ENCODE data around the gene UGGT2. TPM values are rescaled to one million over a fixed set of nuclear protein-coding genes. Genes with fewer than 3 reads are reported as not detected.

Gene UGGT2
- total and polyA plus RNA-seq, 9 of the 15 experiments (the other 6 are each of a cell fraction or from before 2014, with no cell fraction given): 3.5 to 24.5 (median 18.3) TPM

GRCh38 chr13:95954266-95954665 is 98.9 kb downstream of the UGGT2 start:
- intact Hi-C loops (cut with micrococcal nuclease): no loop called here
- in situ Hi-C loops (cut with MboI): no loop called here
- Histone ChIP-seq H2AFZ (ENCODE audit: low read depth, low read length) (no peak overlapping the region), H3K9me3 (replicated peaks; ENCODE audit: control insufficient read depth, insufficient read depth, low read depth, low read length) (no peaks in the 10 kb centered on the region), H3K79me2 (ENCODE audit: control insufficient read depth, insufficient read depth, low read length) (no peaks in the 10 kb centered on the region), H4K20me1 (replicated peaks; ENCODE audit: control insufficient read depth, insufficient read depth, low read length) (no peaks in the 10 kb centered on the region), H3K9me1 (ENCODE audit: control insufficient read depth, insufficient read depth, low read length) (no peaks in the 10 kb centered on the region), H3K4me3 (no peak overlapping the region), H3K4me2 (ENCODE audit: insufficient read depth, low read length) (no peak overlapping the region), H3K9ac (ENCODE audit: insufficient read depth in 1 of 2, low read depth in 2 of 2, low read length in 2 of 2) (no peak overlapping the region), H3K4me1 (replicated peaks in 1 of 2; ENCODE audit: control insufficient read depth in 2 of 2, insufficient read depth in 2 of 2, low read length in 2 of 2) (peaks cover 0 to 4% of the 10 kb centered on the region in 2 experiments; a peak in 2 of 5 replicates), H3K27ac (ENCODE audit: extremely low read depth, low read depth, low read length) (no peak overlapping the region), H3K27me3 (ENCODE audit: control insufficient read depth in 2 of 2, insufficient read depth in 2 of 2, low read length in 2 of 2) (no peaks in the 10 kb centered on the region), H3K36me3 (ENCODE audit: control insufficient read depth, insufficient read depth, low read length) (no peaks in the 10 kb centered on the region)
- POLR2A ChIA-PET: no interaction called here
- CTCF ChIA-PET (ENCODE audit: low intra/inter-chr PET ratio): no interaction called here
- FAIRE-seq (no peak), DNase-seq (ENCODE audit: extremely low read depth in 1 of 4, low spot score in 3 of 4) (no peak), ATAC-seq (no peak)
- BruUV-seq (replicated peaks): no TSS peak
- TF ChIP-seq TAL1 (IDR thresholded peaks at IDR 0.05) (peak; percentile 28; the same call in 1 of the 2 replicates), TEAD4 (IDR thresholded peaks at IDR 0.05; ENCODE audit: low read length) (peak; percentile 41; the same call in 1 of the 2 replicates), TEAD4 (CRISPR knock-in tag; IDR thresholded peaks at IDR 0.05; ENCODE audit: borderline replicate concordance) (no peak), SUPT5H (IDR thresholded peaks at IDR 0.05) (no peak), CBFA2T2 (conservative IDR thresholded peaks at IDR 0.05) (peak; percentile 16; the same call in 1 of the 2 replicates), ZNF444 (CRISPR knock-in tag; IDR thresholded peaks at IDR 0.05) (no peak), RNF2 (IDR thresholded peaks at IDR 0.05) (no peak), CBFA2T3 (IDR thresholded peaks at IDR 0.05) (peak; percentile 35; the same call in 1 of the 2 replicates), L3MBTL2 (IDR thresholded peaks at IDR 0.05) (no peak)

GRCh38 chr13:95950103-95950502 is 103.1 kb downstream of the UGGT2 start:
- BruUV-seq (replicated peaks): no TSS peak
- in situ Hi-C loops (cut with MboI): no loop called here
- no peak for ATAC-seq
- no peaks in the 10 kb centered on the region for H3K4me1 ChIP-seq (replicated peaks in 1 of 2; ENCODE audit: control insufficient read depth in 2 of 2, insufficient read depth in 2 of 2, low read length in 2 of 2)
- no peak overlapping the region for H3K4me3 ChIP-seq
- H4K20me1 ChIP-seq (replicated peaks; ENCODE audit: control insufficient read depth, insufficient read depth, low read length): no peaks in the 10 kb centered on the region
- H3K9me3 ChIP-seq (replicated peaks; ENCODE audit: control insufficient read depth, insufficient read depth, low read depth, low read length): no peaks in the 10 kb centered on the region
- no peaks in the 10 kb centered on the region for H3K79me2 ChIP-seq (ENCODE audit: control insufficient read depth, insufficient read depth, low read length)
- H2AFZ ChIP-seq (ENCODE audit: low read depth, low read length): no peak overlapping the region
- H3K9me1 ChIP-seq (ENCODE audit: control insufficient read depth, insufficient read depth, low read length): no peaks in the 10 kb centered on the region
- DNase-seq (ENCODE audit: extremely low read depth in 1 of 4, low spot score in 3 of 4): no peak
- H3K9ac ChIP-seq (ENCODE audit: insufficient read depth in 1 of 2, low read depth in 2 of 2, low read length in 2 of 2): no peak overlapping the region
- 86% methylated on average over 1 of the region's 1 CpG for WGBS (ENCODE audit: insufficient coverage, low coverage, missing lambda C conversion rate)
- no peak for FAIRE-seq
- TF ChIP-seq MIER1 (IDR thresholded peaks at IDR 0.05; ENCODE audit: low read depth) (no peak), KDM1A (IDR thresholded peaks at IDR 0.05) (no peak)
- peaks cover 7% of the 10 kb centered on the region; the same call in 1 of the 3 replicates for H3K36me3 ChIP-seq (ENCODE audit: control insufficient read depth, insufficient read depth, low read length)
- CTCF ChIA-PET (ENCODE audit: low intra/inter-chr PET ratio): no interaction called here
- intact Hi-C loops (cut with micrococcal nuclease): no loop called here
- H3K27me3 ChIP-seq (ENCODE audit: control insufficient read depth in 2 of 2, insufficient read depth in 2 of 2, low read length in 2 of 2): no peaks in the 10 kb centered on the region
- POLR2A ChIA-PET: interaction anchor here (0.6 kb wide), 1 partner anchor 43 kb away, joined by 3 read pairs; no protein-coding TSS in a partner anchor
- H3K4me2 ChIP-seq (ENCODE audit: insufficient read depth, low read length): no peak overlapping the region
- H3K27ac ChIP-seq (ENCODE audit: extremely low read depth, low read depth, low read length): no peak overlapping the region
